Measurements from ENCODE around the gene EXOC1.

The EXOC1 gene

GRCh38 chr4:55941881-55942396 lies 88.5 kb downstream of the EXOC1 start:
- H3K4me3 ChIP-seq (ENCODE audit: low read depth, low read length), result no peak overlapping the region
- no peak for DNase-seq (ENCODE audit: low read depth)

- H3K4me3 ChIP-seq (ENCODE audit: low read depth, low read length), result peak overlapping the region; percentile 67
- DNase-seq (ENCODE audit: low read depth), result no peak
These were observed 93.9 kb downstream of the EXOC1 start for GRCh38 chr4:55947254-55947882.

- peak overlapping the region; percentile 67 for H3K4me3 ChIP-seq (ENCODE audit: low read depth, low read length)
- peak; percentile 80 for DNase-seq (ENCODE audit: low read depth)
These were observed 94.7 kb downstream of the EXOC1 start for GRCh38 chr4:55947912-55948725.

- peak within 1 kb of the TSS; percentile 67 for H3K4me3 ChIP-seq (ENCODE audit: low read depth, low read length)
- peak; percentile 83 for DNase-seq (ENCODE audit: low read depth)
These were observed 95.5 kb downstream of the EXOC1 start, which contains the start of gene CEP135 for GRCh38 chr4:55948726-55949481. TSS of gene CEP135 (plus strand) at chr4:55948945. CDS start at chr4:55952131, 3,186 bp downstream.

- DNase-seq (ENCODE audit: low read depth), result no peak
- H3K4me3 ChIP-seq (ENCODE audit: low read depth, low read length), result peak overlapping the region; percentile 67
These were observed 96.0 kb downstream of the EXOC1 start for GRCh38 chr4:55949482-55949802.

GRCh38 chr4:55951191-55951922 lies 97.9 kb downstream of the EXOC1 start:
- DNase-seq (ENCODE audit: low read depth), result no peak
- no peak overlapping the region for H3K4me3 ChIP-seq (ENCODE audit: low read depth, low read length)
